DLD1 (cell line): ENCODE data around the gene L3MBTL4.
"Not testable (repeated sequence)": the region's sequence is repeated elsewhere in the genome, so short reads cannot be mapped to it uniquely, and the experiment has no call there.

Experiments used
- in situ Hi-C: cut with HindIII; loops from 2 replicates; pipeline ENCODE4 v1.10.0; 2017; ENCODE audit warnings: low sequenced_read_pairs

The L3MBTL4 gene

GRCh38 chr18:6406910-6407470, 7.7 kb downstream of the L3MBTL4 start:
- in situ Hi-C loops: no loop called here

- in situ Hi-C loops: no loop called here
Observed at GRCh38 chr18:6406075-6406909, 8.4 kb downstream of the L3MBTL4 start.

- in situ Hi-C loops: no loop called here
Observed at GRCh38 chr18:6405237-6406074, 9.3 kb downstream of the L3MBTL4 start.

- in situ Hi-C loops: no loop called here
Observed at GRCh38 chr18:6404834-6405233, 9.9 kb downstream of the L3MBTL4 start.

DNA sequence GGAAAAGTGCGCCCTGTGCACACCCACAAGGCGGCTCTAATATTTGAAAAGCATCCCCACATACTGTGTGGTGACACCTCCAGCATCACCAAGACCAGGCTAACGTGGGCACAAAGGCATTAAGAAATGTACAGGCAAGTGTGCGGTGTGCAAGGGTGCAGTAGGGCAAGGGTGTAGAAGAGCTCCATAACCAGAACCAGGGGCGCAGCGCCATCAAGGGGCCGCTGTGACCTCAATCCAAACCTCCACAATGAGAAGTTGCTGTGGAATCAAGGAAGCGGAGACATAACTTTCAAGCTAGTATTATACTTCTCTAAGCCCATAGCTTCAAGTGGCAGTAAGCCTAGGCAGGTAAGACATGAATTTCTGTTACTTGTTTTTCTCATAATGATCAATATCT, 13.0 kb downstream of the L3MBTL4 start:
- in situ Hi-C loops: no loop called here

- in situ Hi-C loops: no loop called here
Observed at GRCh38 chr18:6399776-6400175, 14.9 kb downstream of the L3MBTL4 start.

GRCh38 chr18:6397931-6398566, 16.7 kb downstream of the L3MBTL4 start:
- in situ Hi-C loops: no loop called here

DNA sequence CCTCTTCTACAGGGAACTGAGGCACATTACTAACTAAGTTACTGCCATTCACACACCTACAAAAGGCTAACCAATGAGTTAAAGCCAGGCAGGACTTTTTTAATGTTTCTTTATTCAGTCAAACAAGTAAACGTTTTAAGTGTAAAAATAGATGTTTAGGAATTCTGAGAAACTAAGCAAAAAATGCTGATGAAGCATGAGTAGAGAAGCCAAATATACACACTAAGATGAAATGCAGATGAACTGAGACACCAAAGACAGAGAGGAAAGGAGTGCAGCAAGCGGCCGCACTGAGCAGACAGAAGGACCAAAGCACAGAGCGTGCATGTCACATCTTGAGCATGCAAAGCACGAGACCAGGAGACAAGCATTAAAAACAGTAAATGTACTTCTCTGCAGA, 17.9 kb downstream of the L3MBTL4 start:
- in situ Hi-C loops: no loop called here

DNA sequence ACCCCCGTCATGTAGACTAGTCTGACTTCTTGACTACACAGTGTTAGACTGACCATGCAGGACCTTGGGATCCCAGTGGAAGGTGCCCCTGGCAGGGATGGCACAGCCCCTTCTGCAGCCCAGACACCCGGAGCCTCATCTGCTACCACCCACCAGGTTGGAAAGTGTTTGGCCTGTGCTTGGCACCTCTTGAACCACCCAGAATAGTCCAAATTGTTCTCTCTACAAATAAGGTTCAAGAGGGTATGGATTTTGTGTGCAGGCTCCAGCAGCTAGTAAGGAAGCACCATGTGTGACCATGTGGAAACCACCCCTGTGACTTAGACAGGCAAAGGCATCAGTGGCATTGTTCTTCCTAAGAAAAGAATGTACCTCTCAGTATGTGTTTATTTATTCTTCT, 18.4 kb downstream of the L3MBTL4 start:
- in situ Hi-C loops: no loop called here

- in situ Hi-C loops: no loop called here
Observed at GRCh38 chr18:6389005-6389404, 25.7 kb downstream of the L3MBTL4 start.

DNA sequence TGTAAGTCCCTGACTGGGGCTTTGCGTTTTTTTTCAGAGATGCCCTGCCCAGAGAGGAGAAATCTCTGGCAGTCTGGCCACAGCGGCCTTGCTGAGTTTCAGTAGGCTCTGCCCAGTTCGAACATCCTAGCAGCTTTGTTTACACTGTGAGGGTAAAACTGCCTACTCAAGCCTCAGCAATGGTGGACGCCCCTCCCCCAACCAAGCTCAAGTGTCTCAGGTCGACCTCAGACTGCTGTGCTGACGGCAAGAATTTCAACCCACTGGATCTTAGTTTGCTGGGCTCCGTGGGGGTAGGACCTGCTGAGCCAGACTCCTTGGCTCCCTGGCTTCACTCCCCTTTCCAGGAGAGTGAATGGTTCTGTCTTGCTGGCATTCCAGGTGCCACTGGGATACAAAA, 31.7 kb downstream of the L3MBTL4 start:
- in situ Hi-C loops: no loop called here

DNA sequence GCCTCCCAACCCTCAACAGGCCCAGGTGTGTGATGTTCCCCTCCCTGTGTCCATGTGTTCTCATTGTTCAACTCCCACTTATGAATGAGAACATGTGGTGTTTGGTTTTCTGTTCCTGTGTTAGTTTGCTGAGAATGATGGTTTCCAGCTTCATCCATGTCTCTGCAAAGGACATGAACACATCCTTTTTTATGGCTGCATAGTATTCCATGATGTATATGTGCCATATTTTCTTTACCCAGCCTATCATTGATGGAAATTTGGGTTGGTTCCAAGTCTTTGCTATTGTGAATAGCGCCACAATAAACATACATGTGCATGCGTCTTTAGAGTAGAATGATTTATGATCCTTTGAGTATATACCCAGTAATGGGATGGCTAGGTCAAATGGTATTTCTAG, 37.2 kb downstream of the L3MBTL4 start:
- in situ Hi-C loops: not testable (repeated sequence)

- in situ Hi-C loops: no loop called here
Observed at GRCh38 chr18:6376433-6377229, 38.1 kb downstream of the L3MBTL4 start.

DNA sequence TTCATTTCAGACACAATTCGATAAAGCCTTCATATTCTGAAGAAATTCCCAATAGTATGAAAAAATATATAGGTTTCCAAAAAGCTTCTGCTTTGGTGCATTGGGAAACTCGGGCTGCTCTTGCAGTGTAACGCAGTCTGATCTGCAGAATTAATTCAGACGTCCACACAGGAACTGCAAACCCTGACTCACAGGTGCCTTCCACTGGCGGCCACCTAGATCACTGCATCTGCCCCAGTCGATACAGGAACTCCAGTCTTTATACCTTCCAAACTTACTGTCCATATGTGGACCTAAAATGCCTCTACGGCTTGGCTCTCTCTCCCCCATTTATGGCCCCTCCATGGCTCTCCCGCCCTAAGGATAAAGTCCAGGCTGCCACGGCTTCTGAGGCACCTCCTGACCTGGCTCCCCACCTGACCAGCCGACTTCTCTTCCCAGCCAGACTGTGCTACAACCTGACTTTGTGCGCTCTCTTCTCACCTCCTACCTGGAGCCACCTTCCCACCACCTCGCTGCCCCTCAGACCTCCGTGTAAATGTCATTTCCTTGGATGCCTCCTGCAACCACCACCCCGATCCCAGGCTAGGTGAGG, 39.7 kb downstream of the L3MBTL4 start:
- in situ Hi-C loops: no loop called here

GRCh38 chr18:6374340-6374739, 40.4 kb downstream of the L3MBTL4 start:
- in situ Hi-C loops: no loop called here

- in situ Hi-C loops: no loop called here
Observed at GRCh38 chr18:6373187-6373586, 41.5 kb downstream of the L3MBTL4 start.

GRCh38 chr18:6370886-6371635, 43.6 kb downstream of the L3MBTL4 start:
- in situ Hi-C loops: no loop called here

DNA sequence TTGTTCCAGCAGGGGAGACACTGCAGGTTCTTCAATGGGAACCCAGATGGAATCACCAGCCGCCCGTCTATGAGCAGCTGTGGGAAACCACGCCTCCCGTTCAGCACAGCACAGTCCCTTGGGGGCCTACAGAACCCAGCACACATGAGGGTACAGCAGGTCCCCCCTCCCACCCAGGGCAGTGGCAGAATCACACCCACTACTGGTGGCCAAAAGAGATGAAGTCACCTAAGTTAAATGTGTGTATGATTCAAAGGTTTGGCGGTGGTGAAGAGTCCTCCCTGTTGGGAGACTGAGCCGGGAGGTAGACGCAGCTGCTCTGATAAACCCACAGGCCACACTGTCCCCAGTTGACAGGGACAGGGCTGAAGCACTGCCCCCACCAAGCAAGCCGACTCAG, 44.3 kb downstream of the L3MBTL4 start:
- in situ Hi-C loops: no loop called here

- in situ Hi-C loops: no loop called here
Observed at GRCh38 chr18:6368017-6368416, 46.7 kb downstream of the L3MBTL4 start.
